ENCODE data around the gene RASSF1. TPM values are rescaled to one million over a fixed set of nuclear protein-coding genes. Genes with fewer than 3 reads are reported as not detected.

RASSF1 gene
- total and polyA plus RNA-seq, 10 of the 15 experiments (the other 5 are each of a cell fraction or from before 2014, with no cell fraction given), result 4.4 to 59.6 (median 37.2) TPM

GRCh38 chr3:50298836-50299637 is 41.6 kb downstream of the RASSF1 start, which contains the start of the genes HYAL3 and NAA80 (continued):
- peak; percentile 71; the same call in 1 of the 2 replicates for TF ChIP-seq ZNF24 (IDR thresholded peaks at IDR 0.05)
- TF ChIP-seq ATF7 (IDR thresholded peaks at IDR 0.05; ENCODE audit: low read depth), result no peak
- TF ChIP-seq ZBTB40 (IDR thresholded peaks at IDR 0.05; ENCODE audit: borderline replicate concordance), result no peak; the same call in 1 of the 2 replicates
- no peak for TF ChIP-seq CBX3 (IDR thresholded peaks at IDR 0.05; ENCODE audit: borderline replicate concordance, low read depth)

Measured in GM12878 (cell line).